Mucosa of rectum (tissue), 2 donors: ENCODE measurements around the gene SYNE2.

Source experiments
- H3K27ac ChIP-seq, 2 donors: one replicate each; pipeline ENCODE4 v1.7.0; 2013; ENCODE audit warnings: inconsistent platforms in 2 of 2, low read depth in 2 of 2, low read length in 2 of 2
- H3K27me3 ChIP-seq, 2 donors: one replicate each; pipeline ENCODE4 v1.7.0; 2013; ENCODE audit warnings: low read length in 2 of 2; ENCODE audit not compliant: control insufficient read depth in 2 of 2, insufficient read depth in 2 of 2
- H3K36me3 ChIP-seq, 2 donors: one replicate each; pipeline ENCODE4 v1.7.0; 2013; ENCODE audit warnings: low read length in 2 of 2; ENCODE audit not compliant: control insufficient read depth in 2 of 2, insufficient read depth in 2 of 2
- H3K4me1 ChIP-seq, 2 donors: one replicate each; pipeline ENCODE4 v1.7.0; 2013; ENCODE audit warnings: low read length in 2 of 2, mild to moderate bottlenecking in 1 of 2; ENCODE audit not compliant: control insufficient read depth in 2 of 2, insufficient read depth in 2 of 2
- H3K4me3 ChIP-seq, 2 donors: one replicate each; pipeline ENCODE4 v1.7.0; 2013; ENCODE audit warnings: low read length in 2 of 2
- H3K9ac ChIP-seq, 2 donors: one replicate each; pipeline ENCODE4 v1.7.0; 2013; ENCODE audit warnings: low read length in 2 of 2, low read depth in 1 of 2, mild to moderate bottlenecking in 1 of 2
- H3K9me3 ChIP-seq, 2 donors: one replicate each; pipeline ENCODE4 v1.7.0; 2013; ENCODE audit warnings: low read length in 2 of 2; ENCODE audit not compliant: control insufficient read depth in 2 of 2
- donor health status: healthy.
- donor health status: Normal muscosa, but diverticular disease.

The SYNE2 gene

DNA sequence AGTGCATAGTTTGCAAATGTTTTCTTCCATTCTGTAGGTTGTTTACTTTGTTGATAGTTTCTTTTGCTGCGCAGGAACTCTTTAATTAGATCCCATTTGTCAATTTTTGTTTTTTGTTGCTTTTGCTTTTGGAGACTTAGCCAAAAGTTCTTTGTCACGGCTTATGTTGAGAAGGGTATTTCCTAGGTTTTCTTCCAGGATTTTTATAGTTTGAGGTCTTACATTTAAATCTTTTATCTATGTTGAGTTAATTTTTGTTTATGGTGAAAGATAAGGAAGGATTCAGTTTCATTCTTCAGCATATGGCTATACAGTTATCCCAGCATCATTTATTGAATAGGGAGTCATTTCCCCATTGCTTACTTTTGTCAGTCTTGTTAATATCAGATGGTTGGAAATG lies 51.9 kb downstream of the SYNE2 start:
- H3K9me3 ChIP-seq: no peaks in the 10 kb centered on the region
- no peak overlapping the region for H3K27ac ChIP-seq
- H3K4me1 ChIP-seq: peaks cover 0 to 3% of the 10 kb centered on the region in 2 donors
- no peaks in the 10 kb centered on the region for H3K36me3 ChIP-seq
- no peak overlapping the region for H3K9ac ChIP-seq
- H3K4me3 ChIP-seq: no peak overlapping the region
- no peaks in the 10 kb centered on the region for H3K27me3 ChIP-seq

DNA sequence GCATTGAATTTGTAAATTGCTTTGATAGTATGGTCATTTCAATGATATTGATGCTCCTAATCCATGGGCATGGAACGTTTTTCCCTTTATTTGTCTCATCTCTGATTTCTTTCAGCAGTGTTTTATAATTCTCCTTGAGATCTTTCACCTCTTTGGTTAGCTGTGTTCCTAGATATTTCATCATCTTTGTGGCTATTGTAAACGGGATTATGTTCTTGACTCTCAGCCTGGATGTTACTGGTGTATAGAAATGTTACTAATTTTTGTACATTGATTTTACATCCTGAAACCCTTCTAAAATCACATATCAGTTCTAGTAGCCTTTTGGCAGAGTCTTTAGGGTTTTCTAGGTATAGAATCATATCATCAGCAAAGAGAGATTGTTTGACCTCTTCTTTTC lies 52.6 kb downstream of the SYNE2 start:
- Histone ChIP-seq H3K4me3 (no peak overlapping the region), H3K27ac (no peak overlapping the region), H3K9me3 (no peaks in the 10 kb centered on the region)

DNA sequence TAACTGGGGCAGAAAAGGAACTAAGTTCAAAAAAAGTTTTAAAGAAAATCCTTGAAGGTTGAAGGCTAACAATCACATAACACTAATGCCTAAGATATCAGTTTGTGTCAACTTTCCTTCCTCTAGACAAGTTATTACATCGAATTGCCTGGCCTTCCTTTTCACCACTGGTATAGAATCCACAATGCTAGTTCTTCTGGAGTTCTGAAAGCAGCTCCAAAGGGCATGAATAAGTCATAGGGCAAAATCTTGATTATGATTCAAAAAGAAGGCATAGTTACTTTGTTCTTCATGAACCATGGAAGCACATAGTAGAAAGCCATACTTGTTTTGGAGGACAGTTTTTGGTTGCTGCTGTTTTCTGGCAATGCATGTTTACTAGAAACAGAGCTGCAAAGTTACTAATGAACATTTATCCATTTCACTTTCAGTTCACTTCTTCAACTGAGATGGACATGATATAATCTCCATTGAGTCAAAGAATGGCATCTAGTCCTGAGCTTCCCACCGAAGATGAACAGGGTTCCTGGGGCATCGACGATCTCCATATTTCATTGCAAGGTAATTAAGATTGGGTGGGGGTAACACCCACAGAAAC lies 56.0 kb downstream of the SYNE2 start:
- H3K9ac ChIP-seq: no peak overlapping the region
- H3K27me3 ChIP-seq: no peaks in the 10 kb centered on the region
- H3K4me3 ChIP-seq: peak overlapping the region; percentile 1 to 4
- peaks cover 0 to 3% of the 10 kb centered on the region in 2 donors for H3K4me1 ChIP-seq
- no peaks in the 10 kb centered on the region for H3K9me3 ChIP-seq
- H3K36me3 ChIP-seq: peaks cover 0 to 4% of the 10 kb centered on the region in 2 donors
- no peak overlapping the region for H3K27ac ChIP-seq

More for the DNA sequence above, 52.6 kb downstream of the SYNE2 start:
- Histone ChIP-seq H3K36me3 (no peaks in the 10 kb centered on the region), H3K9ac (no peak overlapping the region), H3K4me1 (peaks cover 0 to 3% of the 10 kb centered on the region in 2 donors), H3K27me3 (no peaks in the 10 kb centered on the region)

DNA sequence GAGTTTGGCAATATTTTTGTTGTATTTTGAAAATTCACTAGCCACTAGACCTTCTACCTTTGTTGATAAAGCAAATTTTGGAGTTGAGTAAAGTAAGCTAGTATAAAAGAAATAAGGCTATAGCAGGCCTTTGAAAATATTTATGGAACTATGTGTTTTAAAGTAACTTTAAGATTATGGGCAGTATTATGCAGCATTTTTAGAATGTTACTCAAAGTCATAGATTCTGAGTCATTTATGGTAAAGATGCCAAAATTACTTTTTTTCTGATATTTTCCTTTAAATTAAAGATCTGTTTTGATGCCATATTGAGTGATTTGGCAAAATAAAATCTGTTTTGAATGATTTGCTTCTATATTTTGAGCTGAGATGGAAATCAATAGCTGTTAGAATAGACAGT lies 57.2 kb downstream of the SYNE2 start:
- Histone ChIP-seq H3K27me3 (no peaks in the 10 kb centered on the region), H3K9ac (no peak overlapping the region), H3K27ac (no peak overlapping the region), H3K9me3 (no peaks in the 10 kb centered on the region), H3K4me3 (no peak overlapping the region), H3K4me1 (peaks cover 0 to 3% of the 10 kb centered on the region in 2 donors), H3K36me3 (peaks cover 0 to 4% of the 10 kb centered on the region in 2 donors)

DNA sequence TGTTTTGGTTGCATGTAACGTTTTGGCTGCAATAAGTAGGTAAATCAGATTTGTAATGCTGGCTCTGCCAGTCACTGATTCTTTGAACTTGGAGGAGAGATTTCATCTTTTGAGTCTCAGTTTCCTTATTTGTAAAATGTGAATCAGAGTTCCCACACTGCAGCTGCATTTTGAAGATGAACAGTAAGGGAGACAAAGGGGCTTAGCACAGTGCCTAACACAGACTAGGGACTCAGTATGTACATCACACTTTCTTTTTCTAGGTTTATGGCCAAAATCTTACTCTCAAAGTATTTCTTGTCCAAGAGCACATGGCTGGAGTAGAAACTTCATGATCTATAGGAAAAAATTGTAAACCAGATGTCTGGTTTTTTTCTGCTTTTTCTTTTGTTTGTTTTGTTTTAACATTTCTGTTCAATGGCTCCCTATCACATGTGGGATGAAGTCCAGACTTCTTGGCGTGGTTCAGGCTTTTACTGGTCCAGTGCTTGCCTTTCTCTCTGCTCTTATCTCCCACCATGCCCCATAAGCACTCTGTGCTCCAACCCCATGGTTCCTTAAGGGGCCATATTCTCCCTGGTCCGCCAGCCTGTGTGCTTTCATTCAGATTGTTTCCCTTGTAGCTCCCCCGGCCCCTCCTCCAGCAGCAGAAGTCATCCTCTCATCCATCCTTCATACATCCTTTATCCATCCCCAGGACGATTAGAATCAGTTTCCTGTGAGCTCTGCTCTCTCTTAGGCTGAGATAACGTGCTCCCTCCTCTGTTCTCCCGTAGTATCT lies 58.0 kb downstream of the SYNE2 start:
- Histone ChIP-seq H3K4me3 (no peak overlapping the region), H3K9me3 (no peaks in the 10 kb centered on the region), H3K27me3 (no peaks in the 10 kb centered on the region), H3K27ac (no peak overlapping the region), H3K4me1 (peaks cover 0 to 3% of the 10 kb centered on the region in 2 donors), H3K36me3 (peaks cover 0 to 4% of the 10 kb centered on the region in 2 donors), H3K9ac (no peak overlapping the region)

DNA sequence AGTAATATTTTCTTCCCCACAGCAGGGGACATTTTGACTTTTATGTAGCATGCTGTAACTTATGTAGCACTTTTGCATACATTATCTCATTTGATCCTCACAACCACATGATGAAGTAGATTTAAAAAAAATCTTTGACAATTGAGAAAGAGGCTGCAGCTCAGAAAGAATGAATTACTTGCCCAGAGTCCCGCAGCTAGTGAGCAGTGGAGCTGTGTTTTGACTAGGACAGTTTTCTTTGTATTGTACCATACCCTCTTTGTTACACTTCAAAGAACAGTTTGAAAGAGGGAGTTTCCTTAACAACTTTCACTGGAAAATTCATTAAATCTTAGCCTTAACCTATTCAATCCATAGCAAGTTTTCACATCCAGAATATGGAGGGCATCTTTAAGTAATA lies 58.6 kb downstream of the SYNE2 start:
- no peaks in the 10 kb centered on the region for H3K9me3 ChIP-seq
- no peak overlapping the region for H3K27ac ChIP-seq
- peaks cover 0 to 4% of the 10 kb centered on the region in 2 donors for H3K36me3 ChIP-seq
- no peak overlapping the region for H3K4me3 ChIP-seq
- no peak overlapping the region for H3K9ac ChIP-seq
- H3K27me3 ChIP-seq: no peaks in the 10 kb centered on the region
- H3K4me1 ChIP-seq: peaks cover 0 to 3% of the 10 kb centered on the region in 2 donors

DNA sequence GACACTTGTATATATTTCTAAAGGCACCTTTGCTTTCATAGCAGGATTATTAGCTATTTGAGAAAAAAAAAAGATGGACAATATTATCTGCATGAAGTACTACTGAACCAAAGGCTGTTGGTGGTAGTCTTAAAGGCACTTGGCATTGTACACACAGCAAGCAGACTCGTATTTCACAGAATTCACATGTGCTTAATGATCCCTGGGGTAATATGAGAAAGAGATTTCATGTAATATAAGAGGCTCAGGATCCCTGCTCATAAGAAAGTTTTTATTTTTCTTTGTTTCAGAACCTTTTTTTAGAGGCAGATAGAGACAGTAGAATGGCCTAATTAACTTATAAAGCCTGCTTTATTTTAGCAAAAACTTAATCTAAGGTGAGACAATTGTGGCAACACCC lies 59.5 kb downstream of the SYNE2 start:
- Histone ChIP-seq H3K9me3 (no peaks in the 10 kb centered on the region), H3K27me3 (no peaks in the 10 kb centered on the region), H3K36me3 (peaks cover 0 to 4% of the 10 kb centered on the region in 2 donors), H3K27ac (no peak overlapping the region), H3K4me1 (peaks cover 0 to 3% of the 10 kb centered on the region in 2 donors), H3K4me3 (no peak overlapping the region), H3K9ac (no peak overlapping the region)

DNA sequence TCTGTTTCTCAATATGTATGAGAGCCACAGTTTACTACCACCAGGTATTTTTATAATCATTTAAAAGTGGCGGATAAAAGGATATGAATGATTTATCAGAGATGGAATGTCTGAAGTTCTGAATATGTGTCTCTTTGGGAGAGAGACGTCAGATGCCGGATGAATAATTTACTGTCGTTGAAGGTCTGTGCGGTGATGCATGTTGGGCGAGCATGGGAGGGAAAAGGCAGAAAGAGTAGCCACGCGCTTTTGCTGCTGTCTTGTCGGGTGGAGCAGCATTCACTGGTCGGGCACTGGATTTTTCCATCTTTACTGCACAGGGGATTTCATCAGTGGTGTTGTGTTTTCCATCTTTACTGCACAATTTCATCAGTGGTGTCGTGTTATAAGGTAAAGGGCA lies 65.6 kb downstream of the SYNE2 start:
- H3K27ac ChIP-seq: no peak overlapping the region
- H3K9ac ChIP-seq: no peak overlapping the region

DNA sequence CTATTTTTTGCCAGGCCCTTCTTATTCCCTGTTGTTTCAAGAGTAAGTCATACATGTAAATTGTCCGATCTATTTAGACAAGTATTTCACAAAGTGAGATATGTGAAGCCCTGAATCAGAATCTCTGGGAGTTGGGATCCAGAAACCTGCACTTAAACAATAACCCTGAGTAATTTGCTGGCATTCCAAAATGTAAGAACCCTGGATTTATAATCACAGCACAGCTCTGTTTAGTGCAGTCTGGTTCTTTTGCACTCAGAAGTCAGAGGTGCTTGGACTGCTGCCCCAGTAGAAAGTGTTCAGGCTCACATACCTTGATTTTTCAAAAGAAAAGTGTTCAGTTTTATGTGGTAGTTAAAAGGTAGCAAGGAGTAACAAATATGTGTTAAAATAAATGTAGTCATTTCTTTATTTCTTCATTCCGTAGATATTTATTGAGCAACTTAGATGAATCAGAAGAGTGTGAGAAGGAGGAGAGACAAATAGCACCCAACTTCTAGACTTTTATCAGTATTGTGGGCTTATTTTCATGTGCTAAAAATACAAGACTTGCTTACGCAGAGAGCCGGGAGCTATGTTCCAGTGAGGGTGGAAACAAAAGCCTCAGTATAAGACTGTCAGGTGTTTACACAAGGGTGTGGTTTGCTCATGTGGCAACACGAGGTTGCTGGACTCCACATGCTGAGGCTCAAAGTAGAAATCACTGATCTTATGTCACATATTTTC lies 70.1 kb downstream of the SYNE2 start:
- peak overlapping the region; percentile 1 to 46 for H3K9ac ChIP-seq
- no peaks in the 10 kb centered on the region for H3K36me3 ChIP-seq
- peak overlapping the region; percentile 65 to 82 for H3K27ac ChIP-seq
- H3K4me3 ChIP-seq: no peak overlapping the region
- peaks cover 3 to 7% of the 10 kb centered on the region in 2 donors for H3K4me1 ChIP-seq
- no peaks in the 10 kb centered on the region for H3K9me3 ChIP-seq
- H3K27me3 ChIP-seq: no peaks in the 10 kb centered on the region

More for the DNA sequence above, 65.6 kb downstream of the SYNE2 start:
- no peaks in the 10 kb centered on the region for H3K27me3 ChIP-seq
- no peaks in the 10 kb centered on the region for H3K36me3 ChIP-seq
- H3K4me3 ChIP-seq: no peak overlapping the region
- no peaks in the 10 kb centered on the region for H3K9me3 ChIP-seq
- peaks cover 2 to 6% of the 10 kb centered on the region in 2 donors for H3K4me1 ChIP-seq

DNA sequence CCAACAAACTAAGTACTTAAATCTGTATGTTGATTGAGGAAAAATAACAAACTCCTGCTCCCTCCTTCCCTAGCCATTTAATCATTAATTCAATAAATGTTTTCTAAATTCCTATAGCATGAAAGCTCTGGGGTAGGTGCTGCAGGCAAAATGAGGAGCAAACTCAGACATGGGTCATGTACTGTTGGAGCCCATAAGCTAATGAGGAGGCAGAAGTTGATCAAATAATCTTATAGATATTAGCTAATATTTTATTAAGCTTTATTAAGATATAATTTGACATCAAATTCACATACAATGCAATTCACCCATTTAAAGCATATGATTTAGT lies 70.6 kb downstream of the SYNE2 start:
- Histone ChIP-seq H3K36me3 (no peaks in the 10 kb centered on the region), H3K9me3 (no peaks in the 10 kb centered on the region), H3K4me3 (no peak overlapping the region), H3K9ac (peak overlapping the region in 1 of 2 donors; percentile 46), H3K4me1 (peaks cover 3 to 7% of the 10 kb centered on the region in 2 donors), H3K27ac (peak overlapping the region in 1 of 2 donors; percentile 35), H3K27me3 (no peaks in the 10 kb centered on the region)
